Measurements from ENCODE around the gene DGCR2.

Gene DGCR2

GRCh38 chr22:19146215-19146968, 24.2 kb upstream of the DGCR2 start:
- no peak for DNase-seq

- peak; percentile 33 for DNase-seq
These were observed 21.8 kb upstream of the DGCR2 start for GRCh38 chr22:19143967-19144400.

DNA sequence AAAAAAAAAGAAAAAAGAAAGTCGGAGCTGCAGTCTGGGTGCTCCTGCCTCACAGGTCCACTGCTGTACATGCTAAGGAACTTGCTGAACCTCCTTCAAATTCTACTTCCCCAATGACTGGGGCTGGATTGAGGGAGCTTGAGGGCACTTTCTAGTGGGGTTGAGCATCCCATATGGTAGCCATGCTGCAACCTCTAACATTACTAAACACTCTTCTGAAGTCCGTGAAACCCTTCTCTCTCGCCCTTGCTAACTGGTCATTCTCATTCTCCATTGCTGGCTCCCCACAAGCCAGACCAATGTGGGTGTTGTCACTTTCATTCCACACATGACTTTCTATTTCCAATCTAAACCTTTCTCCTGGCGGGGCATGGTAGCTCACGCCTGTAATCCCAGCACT, 21.0 kb upstream of the DGCR2 start:
- DNase-seq = no peak

DNA sequence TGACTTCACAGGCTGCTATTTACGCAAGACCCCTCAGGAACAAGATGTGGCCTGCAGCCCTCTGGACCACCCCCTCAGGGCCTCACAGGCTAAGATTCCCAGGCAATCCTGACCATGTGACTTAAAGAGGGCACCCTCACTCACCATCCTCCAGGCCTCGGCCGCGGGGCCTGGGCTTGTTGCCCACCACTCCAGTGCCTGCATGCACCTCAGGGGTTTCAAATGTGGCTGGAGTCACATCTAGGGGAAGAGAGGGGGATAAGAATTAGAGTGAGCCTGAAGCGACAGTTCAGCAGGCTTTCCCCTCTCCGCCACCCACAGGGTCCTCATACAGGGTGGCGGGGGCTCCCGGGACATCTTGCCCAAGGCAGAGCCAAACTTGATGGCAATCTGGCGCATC, 20.2 kb upstream of the DGCR2 start:
- no peak for DNase-seq

GRCh38 chr22:19139974-19140373, 17.8 kb upstream of the DGCR2 start:
- no peak for DNase-seq

GRCh38 chr22:19139001-19139356, 16.8 kb upstream of the DGCR2 start:
- DNase-seq = no peak

GRCh38 chr22:19138217-19139000, 16.2 kb upstream of the DGCR2 start:
- DNase-seq = no peak

GRCh38 chr22:19137384-19138216, 15.4 kb upstream of the DGCR2 start:
- DNase-seq = no peak

- DNase-seq = no peak
These were observed 14.7 kb upstream of the DGCR2 start for GRCh38 chr22:19136915-19137314.

DNA sequence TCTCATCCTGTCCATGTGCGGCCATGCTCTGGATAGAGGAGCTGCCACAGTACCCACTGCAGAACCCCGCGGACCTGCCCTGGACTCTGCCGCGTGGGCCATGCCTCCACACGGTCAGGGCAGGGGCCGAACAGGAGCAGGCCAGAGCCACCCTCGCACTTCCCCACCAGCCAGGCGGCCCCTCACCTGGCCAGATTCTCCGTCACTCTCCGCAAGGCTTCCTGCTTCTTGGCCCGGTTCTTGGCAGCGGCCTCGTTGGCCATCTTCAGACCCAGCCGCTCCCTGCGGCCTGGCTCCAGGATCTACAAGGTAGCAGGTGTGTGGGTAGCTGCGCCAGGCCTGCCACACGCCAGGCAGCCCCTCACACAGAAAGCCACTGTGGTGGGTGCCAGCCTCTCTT, 12.7 kb upstream of the DGCR2 start:
- no peak for DNase-seq

DNA sequence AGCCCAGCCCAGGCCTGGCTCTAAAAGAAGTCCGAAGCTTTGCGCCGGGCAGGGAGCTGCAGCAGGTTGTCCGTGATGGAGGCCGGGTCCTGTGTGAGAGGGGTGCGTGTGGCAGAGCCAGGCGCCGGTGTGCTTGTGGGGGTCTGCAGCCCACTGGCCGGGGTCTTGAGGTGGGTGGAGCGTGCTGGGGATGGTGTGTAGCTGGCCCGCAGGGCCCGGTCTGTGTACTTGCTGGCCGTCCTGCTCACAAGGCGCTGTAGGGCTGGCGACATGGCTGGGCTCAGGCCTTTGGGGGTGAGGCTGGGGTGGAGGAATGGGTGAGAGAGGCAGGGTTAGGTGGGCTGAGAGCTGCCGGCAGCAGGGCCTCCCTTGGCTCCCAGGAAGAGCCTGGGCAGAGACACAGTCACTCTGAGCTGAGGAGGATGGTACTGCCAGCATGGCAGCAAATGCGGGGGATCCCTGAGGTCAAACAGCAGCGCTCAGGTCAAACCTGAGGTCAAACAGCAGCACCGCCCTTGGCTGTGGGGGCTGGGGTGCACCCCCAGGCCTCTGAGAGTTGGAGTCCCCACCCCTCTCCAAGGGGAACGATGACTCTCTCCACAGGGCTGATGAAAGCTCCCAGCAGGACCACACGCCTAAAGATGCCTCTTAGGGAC, 12.1 kb upstream of the DGCR2 start:
- DNase-seq = no peak

GRCh38 chr22:19133561-19133960, 11.3 kb upstream of the DGCR2 start:
- no peak for DNase-seq

- no peak for DNase-seq
These were observed 10.6 kb upstream of the DGCR2 start for GRCh38 chr22:19132693-19133400.

- no peak for DNase-seq
These were observed 9.9 kb upstream of the DGCR2 start for GRCh38 chr22:19132153-19132552.

- DNase-seq = no peak
These were observed 9.4 kb upstream of the DGCR2 start for GRCh38 chr22:19131685-19132015.

DNA sequence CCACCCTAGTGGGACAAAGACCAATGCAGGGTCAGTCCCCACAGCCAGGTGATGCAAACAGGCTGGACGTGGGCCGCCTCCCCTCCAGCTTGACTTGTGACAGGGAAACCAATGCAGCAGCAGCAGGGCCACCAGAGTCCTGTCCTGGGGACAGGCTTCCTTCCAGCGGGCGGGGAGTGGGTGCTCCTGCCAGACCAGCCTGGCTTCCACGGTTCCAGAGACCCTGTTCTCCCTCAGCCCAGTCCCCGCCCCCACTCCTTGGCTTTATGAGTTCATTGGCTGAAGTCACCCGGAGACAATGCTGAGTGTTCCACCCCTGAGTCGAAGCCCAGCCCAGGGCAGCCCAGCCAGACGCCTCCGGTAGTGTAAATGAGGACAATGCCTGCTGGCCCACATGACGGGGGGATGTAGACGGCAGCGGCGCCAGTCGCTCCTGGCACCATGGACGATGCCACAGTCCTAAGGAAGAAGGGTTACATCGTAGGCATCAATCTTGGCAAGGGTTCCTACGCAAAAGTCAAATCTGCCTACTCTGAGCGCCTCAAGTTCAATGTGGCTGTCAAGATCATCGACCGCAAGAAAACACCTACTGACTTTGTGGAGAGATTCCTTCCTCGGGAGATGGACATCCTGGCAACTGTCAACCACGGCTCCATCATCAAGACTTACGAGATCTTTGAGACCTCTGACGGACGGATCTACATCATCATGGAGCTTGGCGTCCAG, 8.9 kb upstream of the DGCR2 start, which contains the start of gene TSSK2:
Gene TSSK2, plus strand, starts transcription at position 350 of the 726 bp plus-strand sequence. Its CDS starts 92 bp downstream, at position 442.
- DNase-seq = no peak

DNA sequence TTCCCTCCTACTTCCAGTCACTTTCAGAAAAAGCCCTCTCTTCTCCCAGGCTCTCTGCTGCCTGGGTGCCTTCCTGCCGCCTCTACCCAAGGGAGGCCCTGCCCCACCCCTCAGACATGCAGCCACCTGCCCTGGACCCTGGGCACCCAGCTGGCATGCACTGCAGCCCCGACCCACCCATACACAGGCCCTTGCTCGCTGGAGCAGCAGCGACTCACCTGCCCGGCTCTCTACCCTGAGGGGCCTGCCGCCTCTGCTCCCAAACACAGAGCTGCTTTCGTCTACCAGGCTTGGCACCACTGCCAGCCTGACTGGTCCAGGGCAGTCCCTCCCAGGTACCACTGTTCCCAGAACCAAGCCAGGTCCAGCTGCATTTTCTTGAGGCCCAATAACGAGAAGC, 7.7 kb upstream of the DGCR2 start:
- DNase-seq = no peak

- no peak for DNase-seq
These were observed 6.9 kb upstream of the DGCR2 start for GRCh38 chr22:19128946-19129727.

GRCh38 chr22:19128009-19128401, 5.8 kb upstream of the DGCR2 start:
- DNase-seq = no peak

- DNase-seq = no peak
These were observed 5.3 kb upstream of the DGCR2 start for GRCh38 chr22:19127329-19128008.

Measured in suppressor macrophage treated with lipopolysaccharide for 4 hours (primary cell).